ENCODE results near the gene OPTN.

OPTN gene

GRCh38 chr10:13187135-13187534 lies 87.2 kb downstream of the OPTN start:
- Histone ChIP-seq H3K9me3 (ENCODE audit: insufficient read depth, low read depth, low read length) (peaks cover 6% of the 10 kb centered on the region; the same call in 1 of the 2 replicates), H3K36me3 (ENCODE audit: insufficient read depth, low read length) (peaks cover 99% of the 10 kb centered on the region), H3K27ac (ENCODE audit: low read depth, low read length) (no peak overlapping the region), H3K27me3 (ENCODE audit: insufficient read depth, low read length) (no peaks in the 10 kb centered on the region), H3K4me1 (ENCODE audit: insufficient read depth, low read length) (no peaks in the 10 kb centered on the region), H3K9ac (ENCODE audit: low read depth, low read length) (no peak overlapping the region), H3K4me3 (ENCODE audit: low read length) (no peak overlapping the region)
- WGBS: 100% methylated on average over 1 of the region's 3 CpGs

Measured in HUES64 (cell line).